Measurements from ENCODE around the gene ECPAS.
"Not testable (repeated sequence)": the region's sequence is repeated elsewhere in the genome, so short reads cannot be mapped to it uniquely, and the experiment has no call there.

Gene ECPAS

GRCh38 chr9:111413996-111414395 lies 70.2 kb downstream of the ECPAS start:
- no peak for FAIRE-seq

- FAIRE-seq, result no peak
Observed at GRCh38 chr9:111412280-111412679, 71.9 kb downstream of the ECPAS start.

- no peak for FAIRE-seq
Observed at GRCh38 chr9:111411266-111411665, 72.9 kb downstream of the ECPAS start.

GRCh38 chr9:111407813-111408212 lies 76.4 kb downstream of the ECPAS start:
- FAIRE-seq, result no peak

- FAIRE-seq, result no peak
Observed at GRCh38 chr9:111405701-111406100, 78.5 kb downstream of the ECPAS start.

GRCh38 chr9:111401486-111401885 lies 82.7 kb downstream of the ECPAS start:
- not testable (repeated sequence) for FAIRE-seq

- FAIRE-seq, result no peak
Observed at GRCh38 chr9:111400564-111400898, 83.7 kb downstream of the ECPAS start.

GRCh38 chr9:111399772-111400563 lies 84.2 kb downstream of the ECPAS start:
- FAIRE-seq, result no peak

GRCh38 chr9:111399211-111399739 lies 84.9 kb downstream of the ECPAS start:
- FAIRE-seq, result no peak

GRCh38 chr9:111393971-111394370 lies 90.2 kb downstream of the ECPAS start:
- no peak for FAIRE-seq

GRCh38 chr9:111389406-111389805 lies 94.8 kb downstream of the ECPAS start:
- FAIRE-seq, result no peak

- FAIRE-seq, result no peak
Observed at GRCh38 chr9:111386386-111386785, 97.8 kb downstream of the ECPAS start.

GRCh38 chr9:111381006-111381405 lies 103.2 kb downstream of the ECPAS start:
- FAIRE-seq, result no peak

- FAIRE-seq, result no peak
Observed at GRCh38 chr9:111375817-111376564, 108.2 kb downstream of the ECPAS start.

- FAIRE-seq, result no peak
Observed at GRCh38 chr9:111375062-111375461, 109.1 kb downstream of the ECPAS start.

GRCh38 chr9:111372297-111372696 lies 111.9 kb downstream of the ECPAS start:
- FAIRE-seq, result no peak

- no peak for FAIRE-seq
Observed at GRCh38 chr9:111366978-111367377, 117.2 kb downstream of the ECPAS start.

- no peak for FAIRE-seq
Observed at GRCh38 chr9:111362526-111362925, 121.7 kb downstream of the ECPAS start.

- no peak for FAIRE-seq
Observed at GRCh38 chr9:111360881-111361280, 123.3 kb downstream of the ECPAS start.

GRCh38 chr9:111356481-111357244 lies 127.5 kb downstream of the ECPAS start:
- FAIRE-seq, result no peak

- FAIRE-seq, result peak; percentile 60
Observed at GRCh38 chr9:111352545-111352944, 131.6 kb downstream of the ECPAS start.

GRCh38 chr9:111350556-111350955 lies 133.6 kb downstream of the ECPAS start:
- no peak for FAIRE-seq

GRCh38 chr9:111349766-111350165 lies 134.4 kb downstream of the ECPAS start:
- FAIRE-seq, result no peak
